SK-N-DZ (cell line): ENCODE measurements around the gene F2RL2. TPM values are rescaled to one million over a fixed set of nuclear protein-coding genes. Genes with fewer than 3 reads are reported as not detected.

Experiments used
- DNase-seq: peaks from one replicate; pipeline ENCODE4 v3.0.0-alpha.2; 2015; ENCODE audit warnings: low spot score
- polyA plus RNA-seq, 2 experiments: library from polyadenylated mRNA; depleted of rRNA; stranded (reverse); fragments of >200 nt; gene quantifications; 2 replicates each; pipeline ENCODE4 v1.2.3, GENCODE V29; 2014

F2RL2 gene
- not detected in 2 replicates for polyA plus RNA-seq (2014; cell fraction: cytosol; rRNA removed)
- polyA plus RNA-seq (2014; cell fraction: nucleus; rRNA removed): not detected in 2 replicates

- no peak for DNase-seq
Measured at GRCh38 chr5:76622973-76623596, at the start of gene F2RL2. F2RL2 (minus strand) TSS chr5:76623403; CDS start chr5:76623230, 173 bp downstream.

- DNase-seq: no peak
Measured at GRCh38 chr5:76672242-76672641, 49.0 kb upstream of the F2RL2 start.

- no peak for DNase-seq
Measured at GRCh38 chr5:76670508-76670907, 47.3 kb upstream of the F2RL2 start.

GRCh38 chr5:76669245-76669644, 46.0 kb upstream of the F2RL2 start:
- no peak for DNase-seq

GRCh38 chr5:76667495-76667894, 44.3 kb upstream of the F2RL2 start:
- DNase-seq: no peak

- DNase-seq: no peak
Measured at GRCh38 chr5:76664079-76664478, 40.9 kb upstream of the F2RL2 start.

GRCh38 chr5:76663573-76663972, 40.4 kb upstream of the F2RL2 start:
- no peak for DNase-seq

- DNase-seq: no peak
Measured at GRCh38 chr5:76662521-76662920, 39.3 kb upstream of the F2RL2 start.

GRCh38 chr5:76660360-76660759, 37.2 kb upstream of the F2RL2 start:
- no peak for DNase-seq

GRCh38 chr5:76657683-76658311, 34.6 kb upstream of the F2RL2 start:
- DNase-seq: no peak

GRCh38 chr5:76657091-76657490, 33.9 kb upstream of the F2RL2 start:
- DNase-seq: no peak

GRCh38 chr5:76652809-76653414, 29.7 kb upstream of the F2RL2 start:
- no peak for DNase-seq

GRCh38 chr5:76649140-76649539, 25.9 kb upstream of the F2RL2 start:
- no peak for DNase-seq

GRCh38 chr5:76643371-76643770, 20.2 kb upstream of the F2RL2 start:
- no peak for DNase-seq

- DNase-seq: no peak
Measured at GRCh38 chr5:76642390-76643040, 19.3 kb upstream of the F2RL2 start.

- DNase-seq: peak; percentile 5
Measured at GRCh38 chr5:76641514-76642120, 18.4 kb upstream of the F2RL2 start.

GRCh38 chr5:76638479-76638878, 15.3 kb upstream of the F2RL2 start:
- no peak for DNase-seq

- no peak for DNase-seq
Measured at GRCh38 chr5:76637490-76637889, 14.3 kb upstream of the F2RL2 start.

GRCh38 chr5:76634661-76635060, 11.5 kb upstream of the F2RL2 start:
- DNase-seq: no peak

GRCh38 chr5:76626738-76627137, 3.5 kb upstream of the F2RL2 start:
- no peak for DNase-seq

GRCh38 chr5:76625087-76625815, 2.0 kb upstream of the F2RL2 start:
- DNase-seq: no peak
